HuH-7.5 (cell line): ENCODE measurements around the gene BDKRB1.

Source experiments
- DNase-seq: peaks from one replicate; pipeline ENCODE4 v3.0.0; 2011; ENCODE audit warnings: low spot score

BDKRB1 gene

GRCh38 chr14:96281486-96281885 is 25.5 kb downstream of the BDKRB1 start:
- DNase-seq = no peak

DNA sequence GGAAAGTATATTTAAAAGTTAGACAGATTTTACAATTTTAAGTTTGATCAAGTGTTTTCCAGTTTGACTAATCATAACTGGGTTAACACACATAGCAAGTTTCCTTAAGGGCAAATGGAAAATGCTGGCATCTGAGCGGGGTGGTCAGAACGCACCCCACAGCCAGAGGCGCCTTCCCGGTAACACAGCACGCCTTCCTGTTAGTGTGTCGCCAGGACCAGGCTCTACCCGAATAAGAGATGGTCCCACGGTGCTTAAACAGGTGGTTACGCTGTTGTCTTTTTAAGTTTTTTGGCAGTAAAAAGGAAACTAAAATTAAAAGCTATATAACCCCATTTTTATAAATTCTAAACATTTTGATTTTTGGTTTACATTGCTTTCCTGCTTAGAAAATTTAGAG is 28.0 kb downstream of the BDKRB1 start:
- DNase-seq = no peak

DNA sequence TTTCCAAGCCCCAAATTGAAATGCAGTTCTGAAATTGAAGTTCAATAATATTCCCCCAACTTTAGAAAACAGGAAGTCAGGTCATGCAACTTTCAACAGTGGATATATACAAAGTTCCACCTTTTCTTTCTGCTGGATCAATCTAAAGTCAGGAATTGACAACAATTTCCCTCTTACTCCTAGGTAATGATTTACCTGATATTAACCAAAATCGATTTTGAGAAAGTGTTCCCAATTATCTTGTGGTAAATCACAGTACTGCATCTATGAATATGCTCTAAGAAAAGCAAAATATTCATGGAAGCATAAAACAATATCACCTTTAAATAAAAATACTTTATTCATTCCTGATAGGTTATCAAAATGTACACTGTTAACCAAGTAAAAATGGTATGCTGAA is 28.4 kb downstream of the BDKRB1 start:
- no peak for DNase-seq

GRCh38 chr14:96285667-96286066 is 29.7 kb downstream of the BDKRB1 start:
- DNase-seq = no peak

GRCh38 chr14:96286251-96286650 is 30.2 kb downstream of the BDKRB1 start:
- no peak for DNase-seq

DNA sequence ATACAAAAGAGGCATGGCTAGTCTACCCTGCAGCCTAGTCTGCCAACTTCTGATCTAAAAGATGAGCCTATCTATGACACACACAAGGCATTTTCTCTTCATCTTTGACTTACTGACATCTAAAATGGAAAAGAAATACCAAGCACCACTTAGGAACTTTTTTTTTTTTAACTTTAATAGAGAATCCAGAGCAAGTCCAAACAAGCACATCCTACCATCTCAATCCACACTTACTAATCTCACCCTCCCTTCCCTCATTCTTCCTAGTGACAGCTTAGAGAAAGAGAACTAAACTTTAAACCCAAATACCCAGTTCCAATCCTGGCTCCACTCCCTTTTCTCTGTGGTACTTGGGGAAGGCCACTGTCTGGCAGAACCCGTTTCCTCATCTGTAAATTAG is 31.8 kb downstream of the BDKRB1 start:
- no peak for DNase-seq

GRCh38 chr14:96294246-96294645 is 38.2 kb downstream of the BDKRB1 start:
- no peak for DNase-seq

GRCh38 chr14:96297000-96297399 is 41.0 kb downstream of the BDKRB1 start:
- no peak for DNase-seq

DNA sequence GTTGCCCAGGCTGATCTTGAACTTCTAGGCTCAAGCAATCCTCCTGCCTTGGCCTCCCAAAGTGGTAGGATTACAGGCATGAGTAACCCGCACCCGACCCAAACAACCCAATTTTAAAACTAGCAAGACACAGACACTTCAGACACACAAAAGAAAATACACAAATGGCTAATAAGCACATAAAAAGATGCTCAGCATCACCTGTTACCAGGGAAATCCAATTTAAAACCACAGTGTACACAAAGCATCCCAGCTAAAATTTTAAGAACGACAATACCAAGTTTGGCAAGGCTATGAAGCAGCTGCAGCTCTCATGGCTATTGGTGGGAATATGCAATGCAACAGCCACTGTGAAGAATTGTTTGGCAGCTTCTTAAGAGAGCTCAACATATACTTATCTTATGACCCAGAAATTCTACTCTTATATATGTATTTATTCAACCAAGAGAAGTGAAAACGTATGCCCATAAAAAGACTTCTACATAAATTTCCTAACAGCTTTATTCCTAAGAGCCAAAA is 42.0 kb downstream of the BDKRB1 start:
- no peak for DNase-seq

GRCh38 chr14:96299441-96299840 is 43.4 kb downstream of the BDKRB1 start:
- DNase-seq = no peak

DNA sequence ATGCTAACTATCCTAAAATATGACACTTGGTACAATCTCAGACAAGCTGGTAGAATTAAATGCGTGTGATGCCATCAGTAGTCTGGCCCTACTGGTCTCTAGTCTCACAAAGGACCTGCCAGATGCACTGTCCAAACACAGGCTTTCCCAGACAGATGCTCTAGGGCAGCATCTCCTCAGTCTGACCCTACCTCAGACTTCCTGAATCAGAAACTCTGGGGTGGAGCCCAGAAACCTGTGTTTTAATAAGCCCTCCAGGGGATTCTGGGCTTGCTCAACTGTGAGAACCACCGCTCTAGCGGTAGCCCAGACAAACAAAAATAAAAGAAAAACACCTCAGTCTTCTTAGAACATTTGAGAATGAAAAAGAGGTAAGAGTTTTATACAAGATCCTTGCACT is 48.0 kb downstream of the BDKRB1 start:
- no peak for DNase-seq

GRCh38 chr14:96304956-96305355 is 48.9 kb downstream of the BDKRB1 start:
- no peak for DNase-seq

DNA sequence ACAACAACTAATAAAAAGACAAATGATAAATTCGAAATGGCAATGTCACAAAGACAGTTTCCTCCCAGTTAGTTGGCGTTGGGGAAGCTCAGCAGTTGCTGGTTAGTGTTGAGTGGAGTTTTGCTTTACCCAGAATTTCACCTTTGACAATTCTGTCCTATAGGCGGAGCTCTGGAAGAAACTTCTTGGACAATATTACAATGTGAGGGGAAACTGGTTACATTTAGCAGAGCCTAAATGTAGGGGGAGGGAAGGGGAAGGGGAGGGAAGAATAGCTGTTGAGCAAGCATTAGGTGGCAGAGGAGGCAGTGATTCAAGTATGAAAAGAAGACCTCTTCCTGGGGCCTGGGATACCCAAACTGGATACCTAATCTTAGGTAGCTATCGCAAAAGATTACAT is 51.4 kb downstream of the BDKRB1 start:
- DNase-seq = no peak

- peak; percentile 18 for DNase-seq
Observed at GRCh38 chr14:96309133-96309895, 53.3 kb downstream of the BDKRB1 start.

DNA sequence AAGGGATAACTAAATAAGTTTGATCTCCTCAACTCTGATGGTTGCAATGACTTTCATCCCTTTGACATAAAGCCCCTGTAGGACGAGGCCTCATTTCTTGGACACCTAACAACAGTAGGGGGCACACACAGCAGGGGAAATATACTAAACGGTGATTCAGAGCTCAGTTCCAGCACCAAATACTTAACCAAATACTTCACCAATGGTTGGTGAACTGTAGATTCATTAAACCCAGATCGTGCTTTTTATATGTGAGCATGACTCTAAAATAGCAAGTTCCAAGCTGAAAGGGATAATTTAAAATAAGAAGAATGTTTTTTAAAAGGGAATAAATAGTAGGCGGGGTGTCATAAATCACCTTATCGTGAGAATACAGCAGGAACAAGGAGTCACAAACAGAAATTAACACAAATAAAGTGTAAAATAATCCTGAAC is 53.9 kb downstream of the BDKRB1 start:
- no peak for DNase-seq

DNA sequence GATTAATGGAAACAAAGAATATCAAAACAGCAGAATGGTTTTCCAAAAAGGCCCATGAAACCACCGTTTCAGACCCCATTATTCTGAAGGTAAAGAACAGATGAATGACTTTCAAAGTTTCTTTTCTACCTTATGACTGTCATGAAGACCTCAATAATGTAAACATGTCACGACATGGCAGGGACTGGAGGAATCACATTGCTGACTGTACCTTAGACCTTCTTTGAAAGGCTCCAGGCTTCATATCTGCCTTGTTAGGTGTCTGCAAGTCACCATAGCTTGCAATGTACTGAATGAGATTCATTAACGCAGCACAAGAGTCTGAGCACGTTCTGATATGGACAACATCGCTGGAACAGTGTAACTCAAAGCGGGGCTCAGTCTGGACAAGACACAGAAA is 54.9 kb downstream of the BDKRB1 start:
- DNase-seq = no peak
